Osteocyte (in vitro differentiated cells): ENCODE measurements around the gene NCK2. TPM values are rescaled to one million over a fixed set of nuclear protein-coding genes. Genes with fewer than 3 reads are reported as not detected.

Experiments
- DNase-seq: peaks from one replicate; pipeline ENCODE4 v3.0.0; 2021; ENCODE audit warnings: mixed read lengths; ENCODE audit not compliant: unreplicated experiment; ENCODE audit errors: extremely low spot score
- H3K27ac Mint-ChIP-seq: one replicate; pipeline ENCODE4 v1.8.0; 2021; ENCODE audit warnings: mild to moderate bottlenecking, mixed read lengths; ENCODE audit not compliant: unreplicated experiment
- H3K27me3 Mint-ChIP-seq: one replicate; pipeline ENCODE4 v1.8.0; 2021; ENCODE audit warnings: mixed read lengths; ENCODE audit not compliant: unreplicated experiment
- H3K36me3 Mint-ChIP-seq: one replicate; pipeline ENCODE4 v1.8.0; 2021; ENCODE audit warnings: mixed read lengths; ENCODE audit not compliant: unreplicated experiment
- H3K4me1 Mint-ChIP-seq: one replicate; pipeline ENCODE4 v1.8.0; 2021; ENCODE audit warnings: mixed read lengths; ENCODE audit not compliant: unreplicated experiment
- H3K4me3 Mint-ChIP-seq: one replicate; pipeline ENCODE4 v1.8.0; 2021; ENCODE audit warnings: mild to moderate bottlenecking, moderate library complexity, mixed read lengths; ENCODE audit not compliant: unreplicated experiment
- H3K9me3 Mint-ChIP-seq: one replicate; pipeline ENCODE4 v1.8.0; 2021; ENCODE audit warnings: mixed read lengths; ENCODE audit not compliant: unreplicated experiment
- CTCF ChIP-seq: fragments of 200-600 bp; sonication (generic); IDR thresholded peaks from 2 replicates; pipeline ENCODE4 v1.5.0; 2021; ENCODE audit warnings: antibody characterized with exemption, mild to moderate bottlenecking, moderate library complexity
- total RNA-seq: library from RNA; stranded (reverse); gene quantifications from 2 replicates; pipeline ENCODE4 v1.2.1, GENCODE V29; 2021

NCK2 gene
- total RNA-seq, 1 donor from 2014 or later = 39.5 TPM

- H3K4me1 Mint-ChIP-seq = no peaks in the 10 kb centered on the region
- no peaks in the 10 kb centered on the region for H3K36me3 Mint-ChIP-seq
- DNase-seq = no peak
- no peaks in the 10 kb centered on the region for H3K9me3 Mint-ChIP-seq
- no peak overlapping the region for H3K27ac Mint-ChIP-seq
- TF ChIP-seq CTCF = no peak
- no peak overlapping the region for H3K4me3 Mint-ChIP-seq
- H3K27me3 Mint-ChIP-seq = peaks cover 24% of the 10 kb centered on the region
These were observed 183.9 kb downstream of the NCK2 start for GRCh38 chr2:105928563-105928962.

- TF ChIP-seq CTCF = no peak
- Mint-ChIP-seq H3K36me3 (no peaks in the 10 kb centered on the region), H3K27me3 (peaks cover 27% of the 10 kb centered on the region), H3K27ac (no peak overlapping the region), H3K4me1 (no peaks in the 10 kb centered on the region), H3K4me3 (no peak overlapping the region), H3K9me3 (no peaks in the 10 kb centered on the region)
- no peak for DNase-seq
These were observed 184.8 kb downstream of the NCK2 start for GRCh38 chr2:105929516-105929915.

- no peaks in the 10 kb centered on the region for H3K9me3 Mint-ChIP-seq
- no peaks in the 10 kb centered on the region for H3K4me1 Mint-ChIP-seq
- H3K4me3 Mint-ChIP-seq = no peak overlapping the region
- H3K36me3 Mint-ChIP-seq = no peaks in the 10 kb centered on the region
- no peak for TF ChIP-seq CTCF
- no peak overlapping the region for H3K27ac Mint-ChIP-seq
- H3K27me3 Mint-ChIP-seq = peaks cover 20% of the 10 kb centered on the region
- DNase-seq = no peak
These were observed 187.9 kb downstream of the NCK2 start for GRCh38 chr2:105932582-105932981.

- Mint-ChIP-seq H3K27me3 (peaks cover 20% of the 10 kb centered on the region), H3K36me3 (no peaks in the 10 kb centered on the region), H3K27ac (no peak overlapping the region)
These were observed 189.2 kb downstream of the NCK2 start for GRCh38 chr2:105933906-105934305.

GRCh38 chr2:105934467-105934866 lies 189.8 kb downstream of the NCK2 start:
- H3K4me3 Mint-ChIP-seq = no peak overlapping the region
- H3K4me1 Mint-ChIP-seq = no peaks in the 10 kb centered on the region
- no peak for DNase-seq
- peaks cover 5% of the 10 kb centered on the region for H3K9me3 Mint-ChIP-seq
- TF ChIP-seq CTCF = no peak
- peaks cover 20% of the 10 kb centered on the region for H3K27me3 Mint-ChIP-seq
- no peak overlapping the region for H3K27ac Mint-ChIP-seq
- no peaks in the 10 kb centered on the region for H3K36me3 Mint-ChIP-seq

More at GRCh38 chr2:105933906-105934305, 189.2 kb downstream of the NCK2 start:
- H3K4me1 Mint-ChIP-seq = no peaks in the 10 kb centered on the region
- no peaks in the 10 kb centered on the region for H3K9me3 Mint-ChIP-seq
- H3K4me3 Mint-ChIP-seq = no peak overlapping the region
- DNase-seq = no peak
- TF ChIP-seq CTCF = no peak
